Lower lobe of right lung (tissue), 2 donors: ENCODE data around the gene LYAR. TPM values are rescaled to one million over a fixed set of nuclear protein-coding genes. Genes with fewer than 3 reads are reported as not detected.

Source experiments
- ATAC-seq, 2 donors: fragments of 200-7000 bp; cut with Tn5 transposase; one replicate each; pipeline ENCODE4 v1.9.1; 2020 to 2022; ENCODE audit warnings: mild to moderate bottlenecking in 2 of 2, moderate library complexity in 2 of 2
- DNase-seq: peaks from one replicate; pipeline ENCODE4 v3.0.0-alpha.2; 2020
- H3K27ac ChIP-seq: fragments of 200-600 bp; one replicate; pipeline ENCODE4 v1.8.0; 2022
- H3K27me3 ChIP-seq: fragments of 200-600 bp; one replicate; pipeline ENCODE4 v1.8.0; 2022; ENCODE audit warnings: low read depth
- H3K36me3 ChIP-seq: fragments of 200-600 bp; one replicate; pipeline ENCODE4 v1.8.0; 2022; ENCODE audit warnings: mild to moderate bottlenecking
- H3K4me1 ChIP-seq: fragments of 200-600 bp; one replicate; pipeline ENCODE4 v1.8.0; 2022
- H3K4me3 ChIP-seq: fragments of 200-600 bp; one replicate; pipeline ENCODE4 v1.8.0; 2022; ENCODE audit warnings: mild to moderate bottlenecking
- H3K9me3 ChIP-seq: fragments of 200-600 bp; one replicate; pipeline ENCODE4 v1.8.0; 2022
- CTCF ChIP-seq: fragments of 200-600 bp; IDR thresholded peaks from one replicate; pipeline ENCODE4 v1.8.0; 2022; ENCODE audit warnings: antibody characterized with exemption, mild to moderate bottlenecking
- intact Hi-C: fragments of 100-400 bp; cut with DNase I; formaldehyde crosslinking; loops from one replicate; pipeline ENCODE4 v1.11.0; 2022
- total RNA-seq: library from RNA; stranded (reverse); fragmentation: NEBNext Ultra II Directional; extraction: Animal tissue kit (Norgen Biotek cat#: 25700); gene quantifications from one replicate; pipeline ENCODE4 v1.2.1, GENCODE V29; 2021
- donor health status: DM: no; HTN: yes; CAD: no; lungs with severe emphysema.

LYAR gene
- total RNA-seq, 1 donor from 2014 or later, result 18.0 TPM

GRCh38 chr4:4320951-4321714, 31.2 kb upstream of the LYAR start:
- Histone ChIP-seq H3K27ac (no peak overlapping the region), H3K4me3 (no peak overlapping the region), H3K4me1 (no peaks in the 10 kb centered on the region), H3K27me3 (no peaks in the 10 kb centered on the region), H3K9me3 (no peaks in the 10 kb centered on the region), H3K36me3 (peaks cover 60% of the 10 kb centered on the region)
- intact Hi-C loops, result no loop called here
- TF ChIP-seq CTCF, result no peak
- no peak for ATAC-seq
- DNase-seq, result no peak

GRCh38 chr4:4320528-4320927, 30.6 kb upstream of the LYAR start:
- intact Hi-C loops, result no loop called here
- no peaks in the 10 kb centered on the region for H3K27me3 ChIP-seq
- no peak for TF ChIP-seq CTCF
- H3K4me1 ChIP-seq, result no peaks in the 10 kb centered on the region
- no peaks in the 10 kb centered on the region for H3K9me3 ChIP-seq
- peaks cover 66% of the 10 kb centered on the region for H3K36me3 ChIP-seq
- DNase-seq (no peak), ATAC-seq (no peak)
- no peak overlapping the region for H3K4me3 ChIP-seq
- no peak overlapping the region for H3K27ac ChIP-seq

GRCh38 chr4:4317496-4318232, 27.7 kb upstream of the LYAR start:
- intact Hi-C loops, result no loop called here
- no peak overlapping the region for H3K4me3 ChIP-seq
- ATAC-seq (no peak), DNase-seq (no peak)
- no peaks in the 10 kb centered on the region for H3K27me3 ChIP-seq
- TF ChIP-seq CTCF, result no peak
- no peak overlapping the region for H3K27ac ChIP-seq
- no peaks in the 10 kb centered on the region for H3K9me3 ChIP-seq
- no peaks in the 10 kb centered on the region for H3K4me1 ChIP-seq
- H3K36me3 ChIP-seq, result peaks cover 94% of the 10 kb centered on the region

GRCh38 chr4:4316150-4316495, 26.2 kb upstream of the LYAR start:
- Histone ChIP-seq H3K9me3 (no peaks in the 10 kb centered on the region), H3K4me1 (no peaks in the 10 kb centered on the region), H3K27me3 (no peaks in the 10 kb centered on the region), H3K36me3 (peaks cover 84% of the 10 kb centered on the region), H3K4me3 (no peak overlapping the region), H3K27ac (no peak overlapping the region)
- no peak for TF ChIP-seq CTCF
- DNase-seq, result no peak
- intact Hi-C loops, result no loop called here
- no peak for ATAC-seq

GRCh38 chr4:4315461-4316149, 25.7 kb upstream of the LYAR start:
- Histone ChIP-seq H3K36me3 (peaks cover 79% of the 10 kb centered on the region), H3K9me3 (no peaks in the 10 kb centered on the region), H3K4me3 (no peak overlapping the region), H3K4me1 (no peaks in the 10 kb centered on the region), H3K27ac (no peak overlapping the region), H3K27me3 (no peaks in the 10 kb centered on the region)
- intact Hi-C loops, result no loop called here
- ATAC-seq (no peak), DNase-seq (no peak)
- TF ChIP-seq CTCF, result no peak
